Liver (tissue), 3 donors: Measurements from ENCODE around the gene ZNRF3.

Experiments used
- ATF3 ChIP-seq: IDR thresholded peaks from 2 replicates; pipeline ENCODE4 v1.6.1; 2016; ENCODE audit warnings: antibody characterized with exemption
- CTCF ChIP-seq: fragments of 150-350 bp; IDR thresholded peaks from 2 replicates; pipeline ENCODE4 v1.5.1; 2017; ENCODE audit warnings: improper control_type of control experiment, low read depth, low read length; ENCODE audit not compliant: missing input control
- FOXA1 ChIP-seq: IDR thresholded peaks from 2 replicates; pipeline ENCODE4 v1.6.1; 2016; ENCODE audit warnings: antibody characterized with exemption
- JUND ChIP-seq, 2 donors: IDR thresholded peaks; 2 replicates each; pipeline ENCODE4 v1.6.1; 2016; ENCODE audit warnings: antibody characterized with exemption in 2 of 2
- NR2F2 ChIP-seq: IDR thresholded peaks from 2 replicates; pipeline ENCODE4 v1.6.1; 2016; ENCODE audit warnings: antibody characterized with exemption
- donor health status: healthy.
- donor health status: healthy.

- TF ChIP-seq NR2F2 (no peak), FOXA1 (no peak), CTCF (no peak), ATF3 (no peak), JUND (IDR thresholded peaks at IDR 0.05) (no peak)
Measured at GRCh38 chr22:29006346-29006745, 123.0 kb downstream of the ZNRF3 start.
